Transverse colon (tissue), 4 donors: Measurements from ENCODE around the gene GEMIN5.

Experiments used
- CTCF ChIP-seq, 5 experiments: fragments of 200-600 bp in 3 of 5; fragments of 450-650 bp in 2 of 5; sonication (generic) in 3 of 5; IDR thresholded peaks; 1 replicate in 2 of 5; 2 replicates in 3 of 5; pipeline ENCODE4 v1.5.1; 2016 to 2017; ENCODE audit warnings: antibody characterized with exemption in 5 of 5, inconsistent platforms in 3 of 5, mild to moderate bottlenecking in 2 of 5, moderate library complexity in 1 of 5
- EP300 ChIP-seq: sonication (generic); formaldehyde crosslinking; IDR thresholded peaks from one replicate; pipeline ENCODE4 v1.6.1; 2017; ENCODE audit warnings: antibody characterized with exemption, low read depth
- POLR2A ChIP-seq: fragments of 450-650 bp; IDR thresholded peaks from one replicate; pipeline ENCODE4 v1.6.1; 2016; ENCODE audit warnings: antibody characterized with exemption, mild to moderate bottlenecking, moderate library complexity
- POLR2AphosphoS5 ChIP-seq, 3 donors: sonication (generic); formaldehyde crosslinking; IDR thresholded peaks; one replicate each; pipeline ENCODE4 v1.6.1; 2016; ENCODE audit warnings: antibody characterized with exemption in 3 of 3

DNA sequence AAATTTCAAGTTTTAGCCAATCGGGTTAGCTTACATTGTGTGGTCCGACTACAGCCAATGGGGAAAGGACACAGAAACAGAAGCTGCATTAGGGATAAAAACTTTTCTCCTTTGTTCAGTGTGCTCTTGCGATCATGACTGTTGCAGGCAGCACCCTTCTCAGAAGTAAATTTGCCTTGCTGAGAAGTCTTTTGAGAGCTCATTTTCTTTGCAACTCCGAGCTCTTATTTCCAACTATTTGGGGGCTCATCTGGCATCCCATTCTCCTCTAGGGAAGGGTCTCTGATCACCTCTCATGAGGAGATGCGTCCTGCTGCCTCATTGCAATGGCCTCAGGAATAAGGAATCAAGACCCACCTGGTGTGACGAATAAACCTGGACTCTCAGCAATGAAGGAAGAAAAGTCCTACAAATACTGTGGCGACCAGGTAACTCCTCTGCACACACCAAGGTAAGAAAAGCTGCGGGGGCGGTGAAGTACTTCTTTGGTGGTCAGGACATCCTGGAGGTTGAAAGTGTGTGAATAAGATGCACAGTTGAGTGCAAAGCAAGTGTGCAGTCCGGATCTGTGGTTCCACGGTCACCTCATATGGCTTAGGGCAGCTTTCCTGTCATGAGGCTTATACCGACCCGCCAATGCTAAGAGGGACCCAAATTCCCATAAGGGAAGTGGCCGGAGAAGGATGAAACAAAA lies 59.2 kb downstream of the GEMIN5 start:
- TF ChIP-seq CTCF (IDR thresholded peaks at IDR 0.05): no peak
- TF ChIP-seq EP300: no peak
- no peak for TF ChIP-seq POLR2A
- TF ChIP-seq POLR2AphosphoS5 (IDR thresholded peaks at IDR 0.05): no peak
